T-helper 1 cell treated with Interleukin-12 subunit alpha and Interleukin-12 subunit beta and Interleukin-4 antibody, amounts not matched to agents 30 μg/mL and 1 μg/mL, for 36 hours (primary cell): ENCODE measurements around the gene PRM2.

Source experiments
- H3K27ac Mint-ChIP-seq: one replicate; pipeline ENCODE4 v1.8.0; 2021; ENCODE audit warnings: mild to moderate bottlenecking, mixed read lengths
- H3K27me3 Mint-ChIP-seq: one replicate; pipeline ENCODE4 v1.8.0; 2021; ENCODE audit warnings: low read depth, mixed read lengths
- H3K36me3 Mint-ChIP-seq: one replicate; pipeline ENCODE4 v1.8.0; 2021; ENCODE audit warnings: low read depth, mixed read lengths
- H3K4me1 Mint-ChIP-seq: one replicate; pipeline ENCODE4 v1.8.0; 2021; ENCODE audit warnings: low read depth, mixed read lengths
- H3K4me3 Mint-ChIP-seq: one replicate; pipeline ENCODE4 v1.8.0; 2021; ENCODE audit warnings: mild to moderate bottlenecking, moderate library complexity, mixed read lengths
- H3K9me3 Mint-ChIP-seq: one replicate; pipeline ENCODE4 v1.8.0; 2021; ENCODE audit warnings: mixed read lengths

The PRM2 gene

DNA sequence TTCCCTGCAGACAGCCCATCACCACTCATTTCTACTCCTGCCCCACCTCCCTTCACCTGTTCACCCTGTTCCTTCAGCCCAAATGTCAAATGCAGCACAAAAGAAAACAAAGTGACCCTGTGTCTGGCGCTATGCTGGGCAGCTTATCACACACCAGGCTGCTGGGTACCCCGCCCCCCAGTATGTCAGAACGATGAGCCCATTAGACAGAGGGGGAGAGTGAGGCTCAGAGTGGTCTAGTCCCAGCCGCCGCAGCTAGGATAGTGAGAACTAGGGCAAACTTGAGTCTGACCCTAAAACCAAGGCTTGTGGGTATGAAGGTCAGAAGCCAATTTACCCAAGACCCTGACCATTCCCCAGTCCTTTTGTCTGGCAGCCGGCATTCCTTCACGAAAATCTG, 11.2 kb downstream of the PRM2 start:
- Mint-ChIP-seq H3K27ac (no peak overlapping the region), H3K36me3 (no peaks in the 10 kb centered on the region), H3K27me3 (peaks cover 14% of the 10 kb centered on the region), H3K9me3 (no peaks in the 10 kb centered on the region), H3K4me1 (peaks cover 23% of the 10 kb centered on the region), H3K4me3 (no peak overlapping the region)

DNA sequence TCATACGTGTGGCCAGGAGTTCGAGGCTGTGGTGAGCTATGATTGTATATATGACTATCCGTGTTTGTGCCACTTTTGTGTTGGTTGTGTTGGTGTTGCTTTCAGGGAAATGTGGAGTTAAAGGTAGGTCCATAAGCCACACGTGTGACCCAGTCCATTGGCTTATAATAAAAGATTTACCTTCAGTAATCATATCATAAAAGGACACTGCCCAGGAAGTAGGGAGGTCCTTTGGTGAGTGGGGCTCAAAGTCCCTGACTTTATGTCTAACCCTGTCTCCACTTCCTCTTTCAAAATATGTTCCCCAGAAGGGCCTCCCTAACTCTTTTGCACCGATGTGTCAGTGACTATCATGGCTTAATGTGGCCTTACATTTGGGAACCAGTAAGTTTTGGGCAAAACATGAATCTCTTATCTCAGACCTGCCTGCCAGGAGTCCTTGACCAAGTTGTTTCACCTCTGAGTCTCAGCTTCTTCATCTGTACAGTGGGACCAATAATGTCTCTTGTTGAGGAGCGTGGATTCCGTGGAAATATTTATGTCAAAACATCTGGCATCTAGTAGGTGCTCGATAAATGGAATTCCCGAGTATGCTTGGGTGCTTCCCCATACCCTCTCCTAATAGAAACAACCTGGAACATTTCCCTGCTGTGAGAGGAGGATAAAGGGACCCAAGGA, 12.0 kb downstream of the PRM2 start:
- Mint-ChIP-seq H3K27ac (peak overlapping the region; percentile 76), H3K9me3 (no peaks in the 10 kb centered on the region), H3K36me3 (no peaks in the 10 kb centered on the region), H3K27me3 (peaks cover 12% of the 10 kb centered on the region), H3K4me1 (peaks cover 29% of the 10 kb centered on the region), H3K4me3 (peak overlapping the region; percentile 36)

DNA sequence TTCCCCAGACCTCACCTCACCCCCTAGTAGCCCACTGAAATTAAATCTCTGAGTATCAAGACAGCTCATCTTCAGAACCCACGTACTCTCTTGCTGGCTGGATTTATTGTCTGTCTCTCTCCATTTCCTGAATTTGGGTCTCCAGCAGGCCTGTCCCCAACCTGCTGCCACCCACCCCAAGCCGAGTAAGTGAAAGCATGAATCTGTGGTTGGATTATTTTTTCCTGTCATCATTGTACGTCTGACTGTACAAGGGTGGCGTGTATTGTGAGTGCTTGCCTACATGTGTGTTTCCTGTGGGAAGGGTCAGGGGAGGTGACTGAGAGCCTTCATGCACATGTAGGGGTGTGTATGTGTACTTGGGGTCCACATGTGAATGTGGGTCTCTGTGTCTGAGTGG, 12.5 kb downstream of the PRM2 start:
- Mint-ChIP-seq H3K36me3 (no peaks in the 10 kb centered on the region), H3K4me1 (peaks cover 33% of the 10 kb centered on the region), H3K27me3 (peaks cover 11% of the 10 kb centered on the region), H3K27ac (peak overlapping the region; percentile 76), H3K4me3 (peak overlapping the region; percentile 36), H3K9me3 (no peaks in the 10 kb centered on the region)

DNA sequence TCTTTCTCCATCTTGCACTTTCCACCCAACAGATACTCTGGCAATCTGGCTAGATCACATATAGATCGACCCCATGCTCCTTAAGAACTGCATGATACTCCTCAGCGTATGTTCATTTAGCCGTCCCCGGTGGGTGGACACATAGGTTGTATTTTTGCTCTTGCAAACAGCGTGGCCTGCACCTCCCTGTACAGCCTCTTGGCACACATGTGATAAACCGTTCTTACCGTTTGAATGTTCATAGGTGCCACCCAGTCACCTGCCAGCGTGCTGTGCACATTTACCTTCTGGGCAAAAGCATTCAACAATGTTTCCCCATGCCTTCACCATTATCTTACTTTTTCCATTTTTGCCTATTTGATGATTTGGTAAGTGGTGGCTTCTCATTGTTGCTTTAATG, 13.4 kb downstream of the PRM2 start:
- Mint-ChIP-seq H3K9me3 (no peaks in the 10 kb centered on the region), H3K36me3 (no peaks in the 10 kb centered on the region), H3K4me3 (no peak overlapping the region), H3K27me3 (peaks cover 4% of the 10 kb centered on the region), H3K27ac (peak overlapping the region; percentile 3), H3K4me1 (peaks cover 40% of the 10 kb centered on the region)

DNA sequence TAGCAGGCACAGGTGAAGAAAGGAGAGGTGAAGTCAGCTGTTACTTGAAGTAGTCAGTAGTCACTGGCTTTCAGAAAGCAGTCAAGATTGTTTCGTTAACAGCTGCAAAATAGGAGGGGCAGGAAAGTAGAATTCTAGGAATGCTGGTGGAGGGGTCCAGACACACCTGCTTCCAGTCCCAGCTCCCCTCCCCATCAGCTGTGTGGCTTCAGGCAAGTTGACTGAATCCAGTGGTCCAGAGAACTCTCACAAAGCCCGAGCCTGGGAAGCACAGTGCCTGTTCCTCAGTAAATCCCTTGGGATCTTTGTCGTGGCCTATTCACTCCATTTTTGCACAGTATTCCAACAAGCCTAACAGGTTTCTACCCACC, 15.7 kb downstream of the PRM2 start:
- H3K27ac Mint-ChIP-seq = no peak overlapping the region

DNA sequence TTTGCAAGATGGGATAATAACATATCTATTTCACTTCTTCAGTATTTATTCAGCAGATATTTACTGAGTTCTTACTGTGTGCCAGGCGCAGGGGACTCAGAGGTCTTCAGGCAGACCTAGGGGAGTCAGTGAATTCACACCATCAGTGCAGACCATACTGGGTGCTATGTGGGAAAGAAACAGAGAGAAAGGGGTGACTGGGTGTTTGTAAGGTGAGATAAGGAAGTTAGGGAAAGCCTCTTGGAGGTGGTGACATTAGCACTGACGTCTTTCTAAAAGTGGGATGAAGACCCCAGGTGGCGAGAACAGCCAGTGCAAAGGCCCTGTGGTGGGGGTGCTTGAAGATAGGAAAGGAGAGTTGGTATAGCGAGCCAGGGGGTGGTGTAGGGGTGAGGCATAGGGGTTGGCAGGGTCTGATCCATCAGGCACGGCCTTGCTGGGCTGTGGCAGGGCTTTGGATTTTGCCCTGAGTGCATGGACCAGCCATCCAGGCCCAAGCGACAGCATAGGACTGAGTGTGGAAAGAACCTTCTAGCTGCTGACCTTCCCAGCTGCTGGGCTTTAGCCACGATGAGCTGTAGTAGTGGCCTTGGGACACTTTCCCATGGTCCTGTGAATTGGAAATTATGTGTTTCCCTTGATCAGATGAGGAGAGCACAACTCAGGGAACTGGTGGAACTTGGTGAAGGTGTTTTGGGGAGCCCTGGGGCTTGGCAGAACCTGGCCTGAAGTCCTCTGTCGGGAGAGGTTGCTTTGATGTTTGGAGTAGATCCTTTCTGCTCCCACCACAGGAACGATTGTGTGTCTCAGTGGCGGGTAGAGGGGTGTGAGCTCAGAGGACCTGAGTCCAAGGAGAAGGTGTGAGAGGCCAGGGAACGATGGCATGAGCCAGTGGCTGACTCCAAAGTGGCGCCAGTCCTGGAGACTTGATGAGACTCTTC, 16.4 kb downstream of the PRM2 start:
- Mint-ChIP-seq H3K4me3 (no peak overlapping the region), H3K27ac (peak overlapping the region; percentile 0), H3K27me3 (peaks cover 4% of the 10 kb centered on the region), H3K4me1 (peaks cover 50% of the 10 kb centered on the region), H3K36me3 (peaks cover 3% of the 10 kb centered on the region), H3K9me3 (no peaks in the 10 kb centered on the region)

More for the DNA sequence above, 15.7 kb downstream of the PRM2 start:
- peaks cover 4% of the 10 kb centered on the region for H3K27me3 Mint-ChIP-seq
- H3K4me3 Mint-ChIP-seq = no peak overlapping the region
- H3K9me3 Mint-ChIP-seq = no peaks in the 10 kb centered on the region
- H3K36me3 Mint-ChIP-seq = no peaks in the 10 kb centered on the region
- H3K4me1 Mint-ChIP-seq = peaks cover 50% of the 10 kb centered on the region

DNA sequence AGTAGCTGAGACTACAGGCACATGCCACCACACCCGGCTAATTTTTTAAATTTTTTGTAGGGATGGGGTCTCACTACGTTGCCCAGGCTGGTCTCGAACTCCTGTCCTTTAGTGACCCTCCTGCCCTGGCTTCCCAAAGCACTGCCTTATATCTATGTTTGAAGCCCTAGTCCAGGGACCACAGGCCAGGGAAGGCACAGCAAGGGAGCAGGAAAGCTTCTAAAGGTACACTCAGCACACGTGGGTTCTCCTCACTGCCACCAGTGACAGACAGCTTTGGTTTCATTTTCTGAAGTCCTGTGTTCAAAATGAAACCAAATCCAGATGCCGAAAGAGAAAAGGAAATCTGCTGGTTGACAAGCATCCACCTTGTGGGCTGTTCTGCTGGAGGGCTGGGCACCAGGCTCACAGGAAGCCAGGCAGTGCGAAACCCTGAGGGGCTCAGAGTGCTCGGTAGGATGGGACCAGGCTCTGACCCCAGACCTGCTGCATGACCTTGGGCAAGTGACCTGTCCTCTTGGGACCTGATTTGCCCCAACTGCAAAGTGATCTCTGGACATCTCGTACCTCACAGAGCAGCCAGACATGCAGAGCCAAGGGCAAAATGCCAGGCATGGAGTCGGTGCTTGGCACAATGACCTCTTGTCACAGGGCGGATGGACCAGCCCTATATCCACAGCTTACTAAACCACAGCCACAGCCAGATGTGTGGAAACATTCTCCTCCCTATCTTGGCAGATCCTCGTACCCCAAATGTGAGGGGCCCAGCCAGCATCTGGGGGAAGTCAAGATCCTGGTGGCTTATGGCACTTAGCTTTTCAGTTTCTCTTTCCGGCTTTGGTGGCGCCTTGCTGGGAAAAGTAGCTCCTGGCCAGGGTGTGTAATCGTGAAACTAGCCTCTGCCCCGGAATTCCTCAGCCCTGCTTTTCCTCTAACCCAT, 17.5 kb downstream of the PRM2 start:
- Mint-ChIP-seq H3K27ac (peak overlapping the region; percentile 78), H3K27me3 (peaks cover 4% of the 10 kb centered on the region), H3K36me3 (peaks cover 11% of the 10 kb centered on the region), H3K4me3 (peak overlapping the region; percentile 59), H3K4me1 (peaks cover 40% of the 10 kb centered on the region), H3K9me3 (no peaks in the 10 kb centered on the region)

DNA sequence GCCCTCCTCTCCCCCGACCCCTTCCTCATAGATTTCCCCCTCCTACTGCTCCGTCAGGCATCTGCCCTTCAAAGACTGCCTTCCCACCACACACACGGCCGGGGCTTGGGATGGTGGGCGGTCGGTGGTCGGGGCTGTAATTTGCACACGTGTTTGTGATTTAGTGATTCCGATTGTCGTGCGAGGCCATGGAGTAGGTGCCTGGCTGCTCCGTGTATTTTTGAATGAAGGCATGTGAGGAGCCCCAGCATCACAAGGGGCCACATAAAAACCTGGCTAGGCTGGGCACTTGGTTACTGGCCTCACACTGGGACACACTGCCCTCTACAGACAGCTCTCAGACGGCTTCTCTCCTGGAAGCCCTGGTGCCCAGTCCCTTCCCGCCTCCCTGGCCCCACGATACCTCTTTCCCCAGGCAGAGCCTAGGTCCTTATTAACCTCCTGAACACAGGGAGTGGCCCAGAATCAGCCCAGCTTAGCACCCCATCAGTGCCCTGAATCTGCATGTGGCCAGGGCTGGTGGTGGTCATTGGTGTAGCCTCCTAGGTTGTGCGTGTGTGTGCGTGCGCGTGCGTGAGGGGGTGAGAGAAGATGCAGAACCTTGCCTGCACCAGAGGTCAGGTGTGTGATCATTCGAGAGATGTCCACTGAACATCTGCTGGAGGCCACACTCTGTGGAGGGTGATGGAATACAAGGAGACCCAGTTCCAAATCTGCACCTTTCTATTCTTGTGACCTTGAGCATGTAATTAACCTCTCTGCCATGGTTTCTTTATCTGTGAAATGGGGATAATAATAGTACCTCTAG, 18.9 kb downstream of the PRM2 start:
- H3K36me3 Mint-ChIP-seq = peaks cover 26% of the 10 kb centered on the region
- H3K27me3 Mint-ChIP-seq = peaks cover 4% of the 10 kb centered on the region
- peak overlapping the region; percentile 94 for H3K4me3 Mint-ChIP-seq
- no peaks in the 10 kb centered on the region for H3K9me3 Mint-ChIP-seq
- peaks cover 43% of the 10 kb centered on the region for H3K4me1 Mint-ChIP-seq
- H3K27ac Mint-ChIP-seq = peak overlapping the region; percentile 85

DNA sequence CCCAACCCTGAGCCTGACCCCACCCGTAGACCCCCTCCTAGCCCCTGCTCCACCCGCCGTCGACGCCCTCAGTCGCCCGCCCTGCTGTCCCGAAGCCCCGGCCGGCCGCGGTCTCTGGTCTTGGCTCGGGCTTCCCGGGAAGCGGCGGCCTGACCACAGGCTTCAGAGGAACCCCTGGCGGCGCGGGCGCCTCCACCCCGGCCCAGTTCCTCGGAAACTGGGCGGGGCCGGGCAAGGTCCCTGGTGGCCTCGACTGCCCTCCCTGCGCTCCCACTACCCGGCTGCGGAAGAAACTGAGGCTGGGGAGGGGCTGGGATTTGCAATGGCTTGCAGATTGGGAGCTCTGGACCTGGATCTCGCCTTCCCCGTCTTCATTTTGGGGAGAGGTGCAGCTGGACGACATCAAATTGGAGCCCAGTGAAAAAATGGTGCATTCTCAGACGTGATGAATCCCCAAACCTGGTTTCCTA, 19.6 kb downstream of the PRM2 start:
- H3K4me1 Mint-ChIP-seq = peaks cover 50% of the 10 kb centered on the region
- H3K9me3 Mint-ChIP-seq = no peaks in the 10 kb centered on the region
- H3K27ac Mint-ChIP-seq = peak overlapping the region; percentile 95
- peak overlapping the region; percentile 94 for H3K4me3 Mint-ChIP-seq
- peaks cover 4% of the 10 kb centered on the region for H3K27me3 Mint-ChIP-seq
- peaks cover 32% of the 10 kb centered on the region for H3K36me3 Mint-ChIP-seq

DNA sequence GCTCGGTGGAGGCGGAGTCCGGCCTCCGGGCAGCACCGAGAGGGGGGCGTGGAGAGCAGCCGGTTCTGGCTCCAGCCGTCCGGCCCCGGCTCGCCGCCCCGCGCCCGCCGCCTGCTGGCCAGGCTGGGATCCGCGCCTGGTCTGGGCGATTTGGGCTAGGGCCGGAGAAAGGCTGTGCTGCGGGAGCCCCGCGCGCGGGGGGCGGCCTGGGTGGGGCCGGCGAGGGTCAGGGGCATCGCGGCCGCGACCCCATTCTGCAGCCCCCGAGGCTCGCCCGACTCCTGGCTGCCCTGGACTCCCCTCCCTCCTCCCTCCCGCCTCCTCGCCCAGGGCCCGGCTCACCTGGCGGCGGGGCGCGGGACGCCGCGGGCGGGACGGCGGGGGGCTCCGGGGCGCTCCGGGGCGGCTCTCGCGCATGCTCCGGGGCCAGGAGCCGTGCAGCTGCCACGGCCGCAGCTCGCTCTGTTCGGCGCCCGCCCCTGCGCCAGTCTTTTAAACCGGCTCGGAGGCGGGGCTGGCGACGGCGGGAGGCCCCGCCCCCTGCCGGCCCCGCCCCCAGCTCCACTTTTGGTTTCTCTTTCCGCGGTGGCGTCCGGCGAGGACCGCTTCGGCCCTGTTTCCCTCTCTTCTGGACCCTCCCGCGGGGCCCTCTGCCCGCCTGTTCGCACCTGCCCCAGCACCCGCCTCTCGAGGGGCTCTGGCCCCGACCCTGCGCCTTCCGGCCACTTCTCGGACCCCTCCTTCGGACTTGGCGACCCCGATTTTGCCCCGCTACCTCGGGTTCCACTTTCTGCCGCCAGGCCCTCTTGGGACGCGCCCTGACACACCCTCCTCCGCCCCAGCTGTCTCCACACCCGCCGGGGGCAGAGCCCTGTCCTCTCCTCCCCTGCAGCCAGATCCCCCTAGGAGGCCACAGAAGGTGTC, 20.3 kb downstream of the PRM2 start, which contains the start of gene SOCS1:
Gene SOCS1 (minus strand): TSS at position 468 of the 924 bp plus-strand sequence. CDS start 726 bp downstream, outside the sequence.
- H3K9me3 Mint-ChIP-seq = no peaks in the 10 kb centered on the region
- H3K4me3 Mint-ChIP-seq = peak within 1 kb of the TSS; percentile 98
- H3K36me3 Mint-ChIP-seq = peaks cover 34% of the 10 kb centered on the region
- peaks cover 54% of the 10 kb centered on the region for H3K4me1 Mint-ChIP-seq
- H3K27me3 Mint-ChIP-seq = peaks cover 4% of the 10 kb centered on the region
- H3K27ac Mint-ChIP-seq = peak within 1 kb of the TSS; percentile 95

DNA sequence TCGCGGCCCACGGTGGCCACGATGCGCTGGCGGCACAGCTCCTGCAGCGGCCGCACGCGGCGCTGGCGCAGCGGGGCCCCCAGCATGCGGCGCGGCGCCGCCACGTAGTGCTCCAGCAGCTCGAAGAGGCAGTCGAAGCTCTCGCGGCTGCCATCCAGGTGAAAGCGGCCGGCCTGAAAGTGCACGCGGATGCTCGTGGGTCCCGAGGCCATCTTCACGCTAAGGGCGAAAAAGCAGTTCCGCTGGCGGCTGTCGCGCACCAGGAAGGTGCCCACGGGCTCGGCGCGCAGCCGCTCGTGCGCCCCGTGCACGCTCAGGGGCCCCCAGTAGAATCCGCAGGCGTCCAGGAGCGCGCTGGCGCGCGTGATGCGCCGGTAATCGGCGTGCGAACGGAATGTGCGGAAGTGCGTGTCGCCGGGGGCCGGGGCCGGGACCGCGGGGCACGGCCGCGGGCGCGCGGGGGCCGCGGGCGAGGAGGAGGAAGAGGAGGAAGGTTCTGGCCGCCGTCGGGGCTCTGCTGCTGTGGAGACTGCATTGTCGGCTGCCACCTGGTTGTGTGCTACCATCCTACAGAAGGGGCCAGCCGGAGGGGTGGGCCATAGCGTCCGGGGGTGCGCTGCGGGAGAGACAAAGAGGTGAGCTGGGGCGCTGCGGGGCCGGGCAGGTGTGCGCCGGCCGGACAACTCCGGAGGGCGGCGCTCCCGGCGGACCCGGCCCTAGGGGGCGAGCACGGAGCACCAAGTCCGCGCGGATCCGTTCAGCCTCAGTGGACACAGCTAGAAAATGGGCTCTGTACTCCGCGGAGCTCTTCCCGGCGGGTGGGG, 21.2 kb downstream of the PRM2 start:
- no peaks in the 10 kb centered on the region for H3K9me3 Mint-ChIP-seq
- H3K27me3 Mint-ChIP-seq = peaks cover under 1% of the 10 kb centered on the region
- H3K36me3 Mint-ChIP-seq = peaks cover 40% of the 10 kb centered on the region
- H3K4me3 Mint-ChIP-seq = peak overlapping the region; percentile 98
- H3K27ac Mint-ChIP-seq = peak overlapping the region; percentile 79
- peaks cover 57% of the 10 kb centered on the region for H3K4me1 Mint-ChIP-seq
